DMS53 (cell line): ENCODE results near the gene ZNRD2.
A peak's percentile ranks its signal among the peaks of the same experiment; 100 is the strongest.

Source experiments
- DNase-seq: peaks from one replicate; lab custom pipeline; 2025; lab: John Stamatoyannopoulos, UW

The ZNRD2 gene

DNA sequence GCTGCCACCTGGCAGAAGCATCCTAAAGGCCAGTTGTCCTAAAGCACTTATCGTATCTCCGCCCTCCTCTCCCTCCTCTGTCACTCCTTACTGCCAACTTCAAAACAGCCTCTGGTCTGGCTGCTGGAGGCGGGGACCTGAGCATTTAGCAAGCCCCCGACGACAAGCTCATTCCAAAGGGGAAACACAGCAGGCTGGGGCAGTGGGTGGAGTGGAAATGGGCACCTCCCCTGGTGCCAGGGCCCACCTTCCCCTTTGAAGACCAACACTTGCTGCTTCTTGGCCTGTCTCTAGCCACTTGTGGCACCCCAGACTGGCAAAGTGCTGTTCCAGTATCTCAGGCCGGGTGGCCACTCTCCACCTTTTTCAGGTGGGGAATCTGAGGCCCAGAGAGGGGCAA lies 40.1 kb downstream of the ZNRD2 start:
- DNase-seq: no peak

DNA sequence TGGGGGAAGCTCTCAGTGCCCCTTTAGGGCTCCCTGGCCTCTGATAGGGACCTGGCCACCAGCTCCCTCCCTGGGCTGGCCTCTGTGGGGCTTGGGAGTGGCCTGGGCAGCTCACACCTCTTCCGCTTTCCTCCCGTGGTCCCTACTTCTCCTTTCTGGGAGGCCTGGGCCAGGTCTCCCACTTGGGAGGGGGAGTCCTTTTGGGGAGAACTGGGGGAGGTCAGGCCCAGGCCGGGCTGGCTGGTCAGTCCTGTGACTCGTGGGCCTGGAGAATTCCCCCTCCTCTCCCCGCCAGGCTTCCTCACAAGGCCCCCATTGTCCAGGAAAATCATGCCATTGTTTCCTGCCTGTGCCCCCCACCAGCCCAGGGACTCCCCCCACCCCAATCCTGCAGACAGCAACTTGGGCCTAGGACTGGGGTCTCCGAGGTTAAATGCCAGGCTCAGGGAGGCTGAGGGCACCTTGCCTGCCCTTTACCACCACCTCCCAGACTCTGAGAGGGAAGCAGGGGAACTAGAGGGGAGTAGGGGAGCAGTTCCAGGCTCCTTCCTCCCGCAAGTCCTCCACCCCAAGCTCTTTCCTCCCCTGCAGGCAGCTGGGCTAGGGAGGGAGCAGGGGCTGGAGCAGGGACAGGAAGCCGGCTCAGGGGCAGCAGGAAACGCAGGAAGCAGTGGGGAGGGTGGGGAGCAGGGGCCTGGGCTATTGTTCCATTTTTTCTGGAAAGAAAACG lies 40.9 kb downstream of the ZNRD2 start:
- no peak for DNase-seq

DNA sequence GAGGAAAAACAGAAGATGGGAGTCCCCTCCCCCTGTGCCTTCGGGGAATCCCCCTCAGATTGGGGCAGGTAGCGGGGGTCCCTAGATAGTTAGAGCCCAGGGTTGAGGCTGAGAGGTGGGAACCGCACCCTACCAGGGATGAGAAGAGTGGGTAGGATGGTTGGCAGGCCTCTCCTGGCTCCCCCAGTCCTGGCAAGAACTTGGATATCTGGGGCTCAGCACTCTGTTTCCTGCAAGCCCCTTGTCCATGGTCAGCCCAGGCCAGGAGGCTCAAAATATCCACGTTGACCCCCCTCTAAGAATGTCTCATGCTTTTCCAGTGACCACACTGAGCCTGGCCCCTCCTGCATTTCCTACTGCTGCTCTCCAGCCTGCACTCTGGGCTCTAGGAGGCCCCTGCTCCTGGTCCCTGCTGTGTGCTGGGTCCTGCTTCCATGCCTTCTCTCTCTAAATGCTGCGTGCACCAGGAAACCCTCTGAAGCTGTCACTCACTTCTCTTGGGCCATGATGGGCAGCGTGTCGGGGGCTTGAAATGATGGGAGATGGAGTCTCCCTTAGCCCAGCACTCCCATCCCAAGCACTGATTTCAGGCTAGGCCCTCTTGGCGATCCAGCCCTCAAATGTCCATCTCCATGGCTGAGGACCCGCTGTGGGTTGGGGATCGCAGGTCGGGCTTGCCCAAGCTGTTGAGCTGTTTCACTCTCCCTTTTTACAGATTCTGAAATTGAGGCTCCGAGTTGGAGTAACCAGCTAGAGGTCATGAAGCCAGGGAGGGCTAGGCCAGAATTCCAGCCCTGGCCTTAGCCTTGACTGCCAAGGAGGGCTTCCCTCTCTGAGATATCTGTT lies 41.7 kb downstream of the ZNRD2 start:
- DNase-seq: no peak

- DNase-seq: no peak
These were observed 42.4 kb downstream of the ZNRD2 start for GRCh38 chr11:65612691-65613090.

DNA sequence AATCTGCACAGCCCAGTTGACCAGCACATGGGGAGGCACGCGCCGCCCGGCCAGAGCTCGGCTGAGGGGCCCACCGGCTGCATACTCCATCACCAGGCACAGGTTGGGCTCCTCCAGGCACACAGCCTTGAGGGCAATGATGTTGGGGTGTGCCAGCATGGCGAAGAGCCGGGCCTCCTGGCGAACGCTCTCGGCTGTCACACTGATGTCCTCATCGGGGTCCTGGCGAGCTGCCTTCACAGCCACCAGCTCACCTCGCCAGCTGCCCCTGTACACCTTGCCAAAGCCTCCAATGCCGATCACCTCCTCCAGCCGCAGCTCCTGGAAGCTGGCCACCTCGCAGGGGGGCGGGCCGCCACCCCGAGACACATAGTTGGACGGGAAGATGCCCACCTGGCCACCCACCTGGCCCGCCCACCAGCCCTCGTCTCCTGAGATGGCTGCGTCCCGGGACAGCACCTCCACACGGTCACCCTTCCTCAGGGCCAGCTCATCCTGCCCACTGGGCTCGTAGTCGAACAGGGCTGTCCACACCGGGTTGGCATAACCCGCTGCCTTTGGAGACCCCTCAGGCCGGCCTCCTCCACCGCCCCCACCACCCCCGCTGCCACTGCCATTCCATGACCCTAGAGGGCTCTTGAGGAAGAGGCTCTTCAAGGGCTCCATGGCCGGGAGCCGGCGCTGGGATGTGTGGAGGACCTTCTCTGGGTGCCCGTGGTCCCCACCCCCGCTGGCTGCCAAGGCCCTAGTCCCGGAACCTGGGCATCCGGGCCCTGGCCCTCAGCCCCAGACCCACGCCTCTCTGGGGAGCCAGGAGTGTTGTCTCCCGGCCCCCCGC lies 43.0 kb downstream of the ZNRD2 start:
- DNase-seq: peak; percentile 61

DNA sequence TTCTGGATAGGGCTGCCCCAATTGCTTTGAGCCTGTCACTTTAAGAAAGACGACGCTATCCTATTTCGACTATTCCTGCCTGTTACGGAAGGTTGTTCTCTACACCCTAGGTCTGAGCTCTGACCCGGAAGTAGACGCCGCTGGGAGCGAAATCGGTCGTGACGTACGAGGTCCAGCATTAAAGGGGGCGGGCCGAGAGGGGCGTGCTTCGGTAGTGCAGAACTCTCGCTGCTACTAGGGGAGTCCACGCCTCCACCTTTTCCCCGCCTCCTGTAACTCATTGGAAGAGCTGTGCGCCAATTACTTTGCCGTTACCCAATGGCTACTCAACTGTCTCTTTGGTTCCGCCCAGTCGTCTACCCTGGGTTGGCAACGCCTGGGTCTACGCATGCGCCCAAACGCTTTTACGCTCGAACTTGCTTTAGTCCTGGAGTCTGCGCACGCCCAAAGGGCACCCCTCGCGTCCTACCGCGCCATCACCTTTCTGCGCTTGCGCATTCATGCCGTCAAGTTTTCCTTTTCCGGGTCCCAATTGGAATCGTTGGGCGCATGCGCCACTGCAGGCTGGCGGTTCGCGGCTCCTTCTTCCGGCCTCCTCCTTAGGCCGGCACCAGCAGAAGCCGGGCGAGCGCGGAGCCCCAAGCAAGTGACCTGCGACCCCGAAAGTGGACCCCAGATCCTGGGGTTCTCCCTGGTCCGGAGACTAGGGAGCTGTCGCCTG lies 45.1 kb downstream of the ZNRD2 start, which contains the start of gene PCNX3:
PCNX3 (plus strand) TSS at position 548 of the 721 bp plus-strand sequence. CDS start 536 bp downstream, outside the sequence.
- peak; percentile 100 for DNase-seq

DNA sequence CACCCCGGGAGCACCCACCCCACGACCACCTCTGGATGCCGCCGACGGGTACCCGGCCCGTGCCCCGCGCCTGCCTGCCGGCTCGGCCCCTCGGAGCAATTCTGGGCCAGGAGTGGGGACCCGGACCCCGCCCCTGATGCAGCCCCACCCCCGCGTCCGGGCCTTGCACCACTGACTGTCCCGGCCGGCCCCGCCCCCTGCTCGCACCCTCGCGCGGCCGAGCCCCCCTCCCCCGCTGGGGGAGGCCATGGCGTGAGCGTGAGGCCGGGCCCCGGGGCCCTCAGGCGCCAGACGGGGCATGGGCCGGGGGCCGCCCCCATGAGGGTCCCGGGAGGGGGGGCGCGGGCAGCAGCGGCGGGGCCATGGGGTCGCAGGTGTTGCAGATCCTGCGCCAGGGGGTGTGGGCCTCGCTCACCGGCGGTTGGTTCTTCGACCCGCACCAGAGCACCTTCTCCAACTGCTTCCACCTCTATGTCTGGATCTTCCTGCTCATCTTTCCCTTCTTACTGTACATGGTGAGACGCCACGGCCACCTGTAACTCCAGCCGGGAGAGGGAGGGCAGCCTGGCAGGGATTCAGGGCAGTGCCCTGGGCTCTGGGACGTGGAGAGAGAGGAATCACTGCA lies 45.8 kb downstream of the ZNRD2 start:
- peak; percentile 67 for DNase-seq

GRCh38 chr11:65616575-65617001 lies 46.3 kb downstream of the ZNRD2 start:
- no peak for DNase-seq

DNA sequence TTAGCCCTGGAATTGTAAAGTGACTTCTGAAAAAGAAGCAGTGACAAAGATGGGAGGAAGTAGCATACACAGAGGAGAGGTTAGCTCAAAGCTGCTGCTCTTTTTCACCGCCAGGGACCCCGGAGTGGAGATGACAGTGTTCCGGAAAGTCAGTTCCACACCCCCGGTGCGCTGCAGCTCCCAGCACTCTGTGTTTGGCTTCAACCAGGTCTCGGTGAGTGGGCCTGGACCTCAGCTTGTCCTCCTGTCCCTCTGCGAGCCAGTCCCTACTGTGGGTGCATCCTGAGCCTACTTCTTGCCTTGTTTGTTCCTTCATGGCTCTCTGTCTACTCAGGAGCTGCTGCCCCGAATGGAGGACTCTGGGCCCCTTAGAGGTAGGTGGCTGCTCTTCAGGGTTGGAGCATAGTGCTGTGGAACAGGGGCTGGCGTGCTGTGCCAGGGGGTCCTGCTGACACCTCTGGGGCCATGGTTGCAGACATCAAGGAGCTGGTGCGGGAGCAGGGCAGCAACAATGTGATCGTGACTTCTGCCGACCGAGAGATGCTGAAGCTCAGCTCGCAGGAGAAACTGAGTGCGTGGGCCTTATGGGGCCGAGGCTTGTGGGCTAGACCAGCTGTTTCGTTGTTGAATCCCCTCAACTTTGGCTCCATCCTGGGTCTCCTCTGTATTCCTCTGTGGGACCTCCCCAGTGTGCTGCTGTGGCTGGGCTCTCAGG lies 47.0 kb downstream of the ZNRD2 start:
- DNase-seq: no peak

DNA sequence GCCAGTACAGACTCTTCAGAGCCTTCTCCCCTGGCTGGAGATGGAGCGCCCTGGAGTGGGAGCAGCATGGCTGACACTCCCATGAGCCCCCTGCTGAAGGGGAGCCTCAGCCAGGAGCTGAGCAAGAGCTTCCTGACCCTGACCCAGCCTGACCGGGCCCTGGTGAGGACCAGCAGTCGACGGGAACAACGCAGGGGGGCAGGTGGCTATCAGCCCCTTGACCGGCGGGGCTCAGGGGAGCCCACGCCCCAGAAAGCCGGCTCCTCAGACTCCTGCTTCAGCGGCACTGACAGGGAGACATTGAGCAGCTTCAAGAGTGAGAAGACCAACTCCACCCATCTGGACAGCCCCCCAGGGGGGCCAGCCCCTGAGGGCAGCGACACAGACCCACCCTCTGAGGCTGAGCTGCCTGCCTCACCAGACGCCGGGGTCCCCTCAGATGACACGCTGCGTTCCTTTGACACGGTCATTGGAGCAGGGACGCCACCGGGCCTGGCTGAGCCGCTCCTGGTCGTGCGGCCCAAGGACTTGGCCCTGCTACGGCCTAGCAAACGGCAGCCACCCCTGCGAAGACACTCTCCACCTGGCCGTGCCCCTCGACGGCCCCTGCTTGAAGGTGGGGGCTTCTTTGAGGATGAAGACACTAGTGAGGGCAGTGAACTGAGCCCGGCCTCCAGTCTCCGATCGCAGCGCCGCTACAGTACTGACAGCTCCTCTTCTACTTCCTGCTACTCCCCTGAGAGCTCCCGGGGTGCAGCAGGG lies 47.9 kb downstream of the ZNRD2 start:
- DNase-seq: no peak

DNA sequence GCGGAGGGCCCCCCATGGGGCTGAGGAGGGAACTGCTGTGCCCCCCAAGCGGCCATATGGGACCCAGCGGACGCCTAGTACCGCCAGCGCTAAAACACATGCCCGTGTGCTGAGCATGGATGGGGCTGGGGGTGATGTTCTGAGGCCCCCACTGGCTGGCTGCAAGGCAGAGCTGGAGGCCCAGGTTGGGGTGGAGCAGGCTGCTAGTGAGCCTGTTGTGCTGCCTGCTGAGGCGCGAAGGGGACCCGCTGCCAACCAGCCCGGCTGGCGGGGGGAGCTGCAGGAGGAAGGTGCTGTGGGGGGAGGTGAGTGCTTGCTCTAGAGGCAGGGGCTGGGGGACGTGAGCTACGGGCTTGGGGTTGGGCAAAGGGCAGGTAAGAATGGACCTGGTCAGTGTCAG lies 48.5 kb downstream of the ZNRD2 start:
- DNase-seq: no peak

DNA sequence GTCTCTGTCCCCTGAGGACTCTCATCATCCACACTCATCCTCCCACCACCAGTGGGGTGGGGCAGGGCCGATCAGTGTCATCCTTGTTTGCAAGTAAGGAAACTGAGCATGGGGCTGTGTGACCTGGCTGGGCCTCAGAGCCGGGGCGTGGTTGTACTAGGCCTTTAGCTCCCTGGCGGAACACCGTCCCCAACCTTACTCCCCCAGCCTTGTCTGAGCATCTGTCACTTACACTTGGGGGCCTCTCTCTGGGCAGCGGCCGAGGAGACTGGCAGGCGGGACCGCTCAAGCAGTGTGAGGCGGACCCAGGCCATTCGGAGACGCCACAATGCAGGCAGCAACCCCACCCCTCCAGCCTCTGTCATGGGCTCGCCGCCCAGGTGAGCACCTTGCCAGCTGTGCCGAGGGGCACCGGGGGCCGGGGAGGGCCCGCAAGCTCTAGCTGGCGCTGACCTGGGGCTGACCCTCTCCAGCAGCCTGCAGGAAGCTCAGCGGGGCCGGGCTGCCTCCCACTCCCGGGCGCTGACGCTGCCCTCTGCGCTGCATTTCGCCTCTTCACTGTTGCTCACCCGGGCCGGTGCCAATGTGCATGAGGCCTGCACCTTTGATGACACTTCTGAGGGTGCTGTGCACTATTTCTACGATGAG lies 49.1 kb downstream of the ZNRD2 start:
- DNase-seq: no peak

GRCh38 chr11:65620666-65621065 lies 50.4 kb downstream of the ZNRD2 start:
- no peak for DNase-seq

GRCh38 chr11:65621460-65621859 lies 51.2 kb downstream of the ZNRD2 start:
- DNase-seq: no peak
